Endothelial cell of hepatic sinusoid (primary cell): ENCODE data around the gene FLVCR2.

Experiments used
- in situ Hi-C: cut with HindIII; loops from 2 replicates; pipeline ENCODE4 v1.10.0; 2017; ENCODE audit warnings: low sequenced_read_pairs

FLVCR2 gene

GRCh38 chr14:75553761-75554364, 24.6 kb upstream of the FLVCR2 start:
- in situ Hi-C loops = no loop called here

- in situ Hi-C loops = no loop called here
Measured at GRCh38 chr14:75554482-75554881, 23.9 kb upstream of the FLVCR2 start.

- in situ Hi-C loops = no loop called here
Measured at GRCh38 chr14:75558440-75558839, 20.0 kb upstream of the FLVCR2 start.

DNA sequence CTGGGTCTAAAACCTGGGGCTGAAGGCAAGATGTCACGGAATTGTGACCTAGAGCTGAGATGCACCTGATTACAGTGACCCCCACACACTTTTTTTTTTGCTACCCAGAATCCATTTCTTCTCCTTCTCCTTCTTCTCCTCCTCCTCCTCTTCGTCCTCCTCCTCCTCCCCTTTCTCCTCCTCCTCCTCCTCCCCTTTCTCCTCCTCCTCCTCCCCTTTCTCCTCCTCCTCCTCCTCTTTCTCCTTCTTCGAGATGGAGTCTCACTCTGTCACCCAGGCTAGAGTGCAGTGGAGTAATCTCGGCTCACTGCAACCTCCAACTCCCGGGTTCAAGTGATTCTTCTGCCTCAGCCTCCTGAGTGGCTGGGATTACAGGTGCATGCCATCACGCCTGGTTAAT, 19.4 kb upstream of the FLVCR2 start:
- in situ Hi-C loops = no loop called here

- in situ Hi-C loops = loop anchor here (5.0 kb wide), 1 partner anchor 88 kb away; no protein-coding TSS in a partner anchor
Measured at GRCh38 chr14:75559451-75560222, 18.8 kb upstream of the FLVCR2 start.

DNA sequence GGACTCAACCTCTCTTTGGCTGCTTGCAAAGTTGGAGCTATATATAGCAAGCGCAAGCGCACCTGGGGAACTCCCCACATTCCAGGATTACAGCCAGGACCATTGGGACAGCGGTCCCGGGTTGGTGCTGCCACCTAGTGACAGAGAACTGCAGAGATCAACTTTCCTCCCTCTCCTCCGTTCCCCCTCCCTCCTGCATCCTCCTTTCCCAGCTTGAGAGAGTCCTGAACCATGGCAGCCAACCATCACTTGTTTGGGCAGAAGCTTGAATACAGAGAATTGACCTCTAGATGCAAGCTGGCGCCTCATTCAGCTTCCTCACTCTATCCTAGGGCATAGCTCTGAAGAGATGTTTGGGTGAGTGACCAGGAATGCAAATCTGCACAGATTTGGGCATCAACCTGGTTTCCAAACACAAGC, 17.4 kb upstream of the FLVCR2 start:
- in situ Hi-C loops = loop anchor here (5.0 kb wide), 1 partner anchor 86 kb away; no protein-coding TSS in a partner anchor

DNA sequence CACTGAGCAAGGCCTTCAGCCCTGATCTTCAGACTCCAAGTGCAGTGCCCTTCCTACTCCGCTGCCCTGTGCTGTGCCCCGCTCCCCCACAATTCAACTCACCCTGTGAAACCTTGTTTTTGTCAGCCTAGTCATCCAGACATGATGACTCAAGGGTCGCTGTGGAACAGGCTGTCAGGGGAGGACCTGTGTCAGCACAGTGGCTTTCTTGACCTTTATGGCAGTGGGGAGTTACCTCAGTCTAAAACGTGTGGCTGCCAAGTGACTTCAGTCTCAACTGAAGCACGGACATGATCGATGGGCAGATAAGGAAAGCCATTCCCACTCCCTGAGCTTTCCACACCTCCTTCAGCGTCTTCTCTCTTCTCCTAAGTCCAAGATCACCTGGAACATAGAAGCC, 16.3 kb upstream of the FLVCR2 start:
- in situ Hi-C loops = loop anchor here (5.0 kb wide), 1 partner anchor 85 kb away; no protein-coding TSS in a partner anchor

DNA sequence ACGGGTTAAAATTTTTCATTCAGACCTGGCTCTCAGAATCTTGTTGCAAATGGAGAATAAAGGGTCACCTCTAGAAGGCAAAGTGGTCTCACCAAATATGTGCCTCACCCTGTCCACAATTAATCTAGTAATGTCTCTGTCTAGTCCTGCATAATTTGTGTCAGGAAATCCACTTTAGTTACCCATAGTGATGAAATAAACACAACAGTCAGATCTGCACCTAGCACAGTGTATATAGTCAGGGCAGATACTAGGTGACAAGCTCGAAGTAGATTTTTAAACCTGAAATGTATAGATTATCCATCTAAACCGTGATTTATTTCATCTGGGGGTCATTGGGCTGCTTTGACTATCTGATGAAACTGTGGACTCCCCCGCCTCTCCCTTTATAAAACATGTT, 15.9 kb upstream of the FLVCR2 start:
- in situ Hi-C loops = loop anchor here (5.0 kb wide), 1 partner anchor 85 kb away; no protein-coding TSS in a partner anchor

DNA sequence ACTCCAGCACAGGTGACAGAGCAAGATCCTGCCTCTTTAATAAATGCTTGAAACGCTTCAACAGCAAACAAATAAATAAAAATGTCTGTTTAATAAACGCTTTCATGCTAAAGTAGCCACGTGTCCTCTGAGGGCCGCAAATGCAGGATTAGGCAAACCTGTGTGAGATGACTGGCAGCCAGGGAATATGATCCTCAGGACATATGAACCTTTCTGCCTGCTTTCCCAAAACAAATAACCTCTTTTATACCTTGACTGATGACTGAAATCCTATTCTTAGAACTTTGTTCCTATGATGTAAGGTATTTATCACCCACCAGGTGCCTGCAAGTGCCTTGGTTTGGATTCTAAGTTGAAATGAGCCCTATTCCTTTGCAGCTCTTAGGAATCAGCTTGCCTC, 14.5 kb upstream of the FLVCR2 start:
- in situ Hi-C loops = loop anchor here (5.0 kb wide), 1 partner anchor 83 kb away; no protein-coding TSS in a partner anchor

DNA sequence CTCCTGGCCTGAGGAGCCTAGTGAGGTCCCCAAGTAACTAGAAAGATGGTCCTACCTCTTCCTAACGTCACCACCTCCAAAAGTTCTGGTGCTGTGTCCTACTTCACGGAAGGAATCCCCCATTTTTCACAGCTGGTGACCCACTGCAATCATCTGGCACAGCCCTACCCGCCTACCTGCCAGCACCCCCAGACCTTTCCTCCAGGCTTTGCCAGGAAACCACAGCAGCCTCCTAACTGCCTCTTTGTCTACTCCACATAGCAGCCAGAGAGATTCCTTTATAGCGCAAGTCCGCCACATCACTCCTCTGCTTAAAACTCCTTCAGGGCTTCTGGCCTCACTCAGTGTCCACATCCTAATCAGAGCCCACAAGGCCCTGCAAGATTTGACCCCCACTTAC, 13.4 kb upstream of the FLVCR2 start:
- in situ Hi-C loops = no loop called here

DNA sequence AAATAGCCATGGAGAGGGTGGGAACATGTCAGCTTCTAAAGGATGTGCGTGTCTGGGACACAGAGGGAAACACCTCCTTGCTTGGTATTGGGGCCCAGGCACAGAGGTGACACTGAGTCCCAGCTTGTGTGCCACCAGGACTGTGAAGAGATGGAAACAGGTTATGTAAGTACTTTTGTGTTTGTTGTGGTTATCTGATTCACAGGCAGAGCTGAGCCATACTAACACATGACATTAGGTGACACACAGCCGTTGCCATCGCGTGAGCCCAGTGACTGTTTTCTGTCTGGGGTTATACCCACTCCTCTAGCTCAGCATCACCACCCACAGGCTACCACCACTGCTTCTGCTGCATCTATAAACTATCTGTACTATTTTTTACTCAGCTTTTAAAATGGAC, 12.1 kb upstream of the FLVCR2 start:
- in situ Hi-C loops = no loop called here

DNA sequence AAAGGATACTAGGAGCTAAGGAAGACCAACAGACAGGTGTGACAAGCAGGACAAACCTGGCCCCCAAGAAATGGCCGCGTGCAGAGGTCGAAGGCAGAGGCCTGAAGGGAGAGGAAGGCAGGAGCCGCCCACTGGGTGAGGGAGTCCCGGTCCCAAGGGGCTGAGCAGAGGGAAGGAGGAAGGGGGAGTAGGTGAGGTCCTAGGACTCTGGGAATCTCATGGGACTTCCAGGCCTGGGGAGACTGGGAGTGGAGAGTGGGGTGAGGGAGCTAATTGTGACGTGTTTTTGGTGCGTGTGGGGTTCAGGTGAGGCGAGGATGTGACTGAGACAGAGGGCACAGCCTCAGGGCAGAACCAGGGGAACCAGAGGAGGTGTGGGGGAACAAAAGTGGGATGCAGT, 11.7 kb upstream of the FLVCR2 start:
- in situ Hi-C loops = no loop called here

GRCh38 chr14:75568140-75568539, 10.3 kb upstream of the FLVCR2 start:
- in situ Hi-C loops = no loop called here

- in situ Hi-C loops = no loop called here
Measured at GRCh38 chr14:75568791-75569190, 9.6 kb upstream of the FLVCR2 start.

DNA sequence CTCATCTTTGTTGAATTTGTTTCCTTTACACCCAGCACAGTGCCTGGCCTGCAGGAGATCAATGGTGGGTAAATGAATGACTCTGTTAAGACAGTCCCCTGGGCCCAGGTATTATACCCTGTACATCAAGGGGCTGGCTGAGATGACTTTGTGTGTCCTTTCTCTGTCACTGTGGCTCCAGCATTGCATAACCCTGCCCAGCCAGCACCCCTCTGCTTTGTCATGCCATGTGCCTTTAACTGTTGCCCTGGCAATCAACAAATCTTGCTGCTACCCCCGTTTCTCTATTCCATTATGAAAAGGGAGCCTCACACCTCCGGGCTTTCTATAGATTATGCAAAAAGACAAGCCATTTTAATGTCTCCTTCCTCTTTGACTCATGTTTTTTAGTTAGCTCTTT, 7.6 kb upstream of the FLVCR2 start:
- in situ Hi-C loops = no loop called here

GRCh38 chr14:75572104-75572503, 6.3 kb upstream of the FLVCR2 start:
- in situ Hi-C loops = no loop called here

- in situ Hi-C loops = no loop called here
Measured at GRCh38 chr14:75577090-75577489, 1.3 kb upstream of the FLVCR2 start.

- in situ Hi-C loops = no loop called here
Measured at GRCh38 chr14:75577729-75578101, 705 bp upstream of the FLVCR2 start.

DNA sequence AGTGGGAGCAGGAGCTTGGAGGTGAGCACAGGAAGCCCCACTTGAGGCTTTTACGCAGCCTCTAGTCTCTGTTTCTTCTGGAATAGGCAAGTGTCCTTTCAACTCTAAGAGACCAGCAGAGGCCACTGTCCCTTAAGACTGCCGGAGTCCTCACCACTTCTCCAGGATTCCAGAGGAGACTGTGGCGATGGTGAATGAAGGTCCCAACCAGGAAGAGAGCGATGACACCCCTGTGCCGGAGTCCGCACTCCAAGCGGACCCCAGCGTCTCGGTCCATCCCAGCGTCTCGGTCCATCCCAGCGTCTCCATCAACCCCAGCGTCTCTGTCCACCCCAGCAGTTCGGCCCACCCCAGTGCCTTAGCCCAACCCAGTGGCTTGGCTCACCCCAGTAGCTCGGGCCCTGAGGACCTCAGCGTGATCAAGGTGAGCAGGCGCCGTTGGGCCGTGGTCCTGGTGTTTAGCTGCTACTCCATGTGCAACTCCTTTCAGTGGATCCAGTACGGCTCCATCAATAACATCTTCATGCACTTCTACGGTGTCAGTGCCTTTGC, 442 bp downstream of the FLVCR2 start:
- in situ Hi-C loops = no loop called here

- in situ Hi-C loops = no loop called here
Measured at GRCh38 chr14:75579338-75579864, 981 bp downstream of the FLVCR2 start.

GRCh38 chr14:75579882-75580281, 1.5 kb downstream of the FLVCR2 start:
- in situ Hi-C loops = no loop called here

- in situ Hi-C loops = no loop called here
Measured at GRCh38 chr14:75587388-75587787, 9.0 kb downstream of the FLVCR2 start.
